Endothelial cell (in vitro differentiated cells): ENCODE results near the gene TMIGD3. TPM values are rescaled to one million over a fixed set of nuclear protein-coding genes. Genes with fewer than 3 reads are reported as not detected.

Source experiments
- DNase-seq: peaks from one replicate; pipeline ENCODE4 v3.0.0; 2021; ENCODE audit warnings: low spot score
- H3K27ac Mint-ChIP-seq: one replicate; pipeline ENCODE4 v1.8.0; 2021; ENCODE audit warnings: mixed read lengths, inconsistent platforms; ENCODE audit not compliant: unreplicated experiment
- H3K27me3 Mint-ChIP-seq: one replicate; pipeline ENCODE4 v1.8.0; 2021; ENCODE audit warnings: mild to moderate bottlenecking, moderate library complexity, mixed read lengths, inconsistent platforms; ENCODE audit not compliant: unreplicated experiment
- H3K36me3 Mint-ChIP-seq: one replicate; pipeline ENCODE4 v1.8.0; 2021; ENCODE audit warnings: mild to moderate bottlenecking, low read depth, mixed read lengths, inconsistent platforms; ENCODE audit not compliant: unreplicated experiment
- H3K4me1 Mint-ChIP-seq: one replicate; pipeline ENCODE4 v1.8.0; 2021; ENCODE audit warnings: mild to moderate bottlenecking, mixed read lengths, inconsistent platforms; ENCODE audit not compliant: unreplicated experiment
- H3K4me3 Mint-ChIP-seq: one replicate; pipeline ENCODE4 v1.8.0; 2021; ENCODE audit warnings: mild to moderate bottlenecking, mixed read lengths, inconsistent platforms; ENCODE audit not compliant: unreplicated experiment
- H3K9me3 Mint-ChIP-seq: one replicate; pipeline ENCODE4 v1.8.0; 2021; ENCODE audit warnings: mixed read lengths, inconsistent platforms; ENCODE audit not compliant: unreplicated experiment
- CTCF ChIP-seq: fragments of 200-600 bp; sonication (generic); IDR thresholded peaks from one replicate; pipeline ENCODE4 v1.5.0; 2021; ENCODE audit warnings: antibody characterized with exemption; ENCODE audit not compliant: unreplicated experiment
- total RNA-seq: library from RNA; stranded (reverse); fragmentation: NEBNext Ultra II Directional; extraction: Animal tissue kit (Norgen Biotek cat#: 25700); gene quantifications from one replicate; pipeline ENCODE4 v1.2.1, GENCODE V29; 2021; ENCODE audit not compliant: unreplicated experiment

The TMIGD3 gene
- total RNA-seq, 1 donor from 2014 or later: 1.1 TPM

- TF ChIP-seq CTCF: no peak
- Mint-ChIP-seq H3K27me3 (peaks cover 2% of the 10 kb centered on the region), H3K4me1 (peaks cover 3% of the 10 kb centered on the region), H3K36me3 (no peaks in the 10 kb centered on the region), H3K9me3 (no peaks in the 10 kb centered on the region), H3K27ac (no peak overlapping the region), H3K4me3 (no peak overlapping the region)
- no peak for DNase-seq
Measured at GRCh38 chr1:111535256-111536191, 32.1 kb upstream of the TMIGD3 start.

GRCh38 chr1:111520053-111520452, 16.6 kb upstream of the TMIGD3 start:
- Mint-ChIP-seq H3K27ac (no peak overlapping the region), H3K27me3 (no peaks in the 10 kb centered on the region), H3K9me3 (no peaks in the 10 kb centered on the region), H3K4me1 (peaks cover 17% of the 10 kb centered on the region), H3K4me3 (no peak overlapping the region), H3K36me3 (no peaks in the 10 kb centered on the region)
- TF ChIP-seq CTCF: no peak
- DNase-seq: no peak

GRCh38 chr1:111517469-111518225, 14.2 kb upstream of the TMIGD3 start:
- DNase-seq: no peak
- Mint-ChIP-seq H3K36me3 (no peaks in the 10 kb centered on the region), H3K4me1 (peaks cover 27% of the 10 kb centered on the region), H3K9me3 (no peaks in the 10 kb centered on the region), H3K27me3 (no peaks in the 10 kb centered on the region), H3K27ac (no peak overlapping the region), H3K4me3 (no peak overlapping the region)
- no peak for TF ChIP-seq CTCF

- peak; percentile 45 for TF ChIP-seq CTCF
- Mint-ChIP-seq H3K27me3 (no peaks in the 10 kb centered on the region), H3K4me1 (peaks cover 27% of the 10 kb centered on the region), H3K36me3 (no peaks in the 10 kb centered on the region), H3K4me3 (peak overlapping the region; percentile 29), H3K27ac (peak overlapping the region; percentile 77), H3K9me3 (no peaks in the 10 kb centered on the region)
- peak; percentile 37 for DNase-seq
Measured at GRCh38 chr1:111516005-111516535, 12.6 kb upstream of the TMIGD3 start.
